Pulmonary artery endothelial cell (primary cell): ENCODE measurements around the gene GNG8. TPM values are rescaled to one million over a fixed set of nuclear protein-coding genes. Genes with fewer than 3 reads are reported as not detected.

Experiments
- DNase-seq: peaks from one replicate; pipeline ENCODE4 v3.0.0-alpha.2; 2011; ENCODE audit warnings: low read depth, low spot score
- total RNA-seq: library from RNA; depleted of rRNA; stranded (reverse); fragments of >200 nt; gene quantifications from 2 replicates; pipeline ENCODE4 v1.2.3, GENCODE V29; 2014

The GNG8 gene
- not detected in 2 replicates for total RNA-seq

DNA sequence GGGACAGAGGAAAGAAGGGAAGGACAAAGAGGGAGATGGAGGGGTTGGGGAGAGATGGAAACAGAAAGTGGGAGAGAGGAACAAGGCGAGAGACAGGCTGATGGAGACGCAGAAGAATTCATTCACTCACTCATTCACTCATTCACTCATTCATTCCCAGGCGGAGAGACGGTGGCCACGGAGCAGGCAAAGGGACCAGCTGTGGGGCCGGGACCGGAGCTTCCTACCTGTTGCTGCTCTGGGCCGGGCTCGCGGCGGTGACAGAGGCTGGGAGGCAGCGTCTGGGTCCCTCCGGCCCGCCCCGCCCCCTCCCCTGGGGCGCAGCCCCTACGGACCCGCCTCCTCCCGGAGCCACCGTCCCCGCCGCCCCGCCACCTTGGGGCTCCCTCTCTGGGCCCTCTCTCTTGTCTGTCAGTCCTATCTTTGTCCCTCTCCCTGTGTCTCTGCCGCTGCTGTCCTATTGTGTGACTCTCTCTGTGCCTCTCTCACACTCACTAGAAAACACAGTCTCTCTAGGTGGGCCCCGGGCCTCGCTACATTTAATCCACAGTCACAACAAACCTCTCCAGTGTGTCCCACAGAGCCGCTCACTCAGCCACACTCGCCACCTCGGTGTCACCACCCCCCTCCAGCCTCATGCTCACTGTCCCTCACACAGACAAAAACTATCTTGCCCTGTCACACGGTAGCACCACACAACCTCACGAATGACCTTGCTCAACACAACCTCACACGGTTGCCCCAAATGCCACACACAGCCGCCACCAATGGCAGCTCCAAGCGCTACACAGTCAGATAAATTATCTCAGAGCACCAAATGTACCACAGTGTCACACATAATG is at the start of gene GNG8:
GNG8 (minus strand) TSS at position 283 of the 842 bp plus-strand sequence. CDS start 1,520 bp downstream, outside the sequence.
- no peak for DNase-seq

DNA sequence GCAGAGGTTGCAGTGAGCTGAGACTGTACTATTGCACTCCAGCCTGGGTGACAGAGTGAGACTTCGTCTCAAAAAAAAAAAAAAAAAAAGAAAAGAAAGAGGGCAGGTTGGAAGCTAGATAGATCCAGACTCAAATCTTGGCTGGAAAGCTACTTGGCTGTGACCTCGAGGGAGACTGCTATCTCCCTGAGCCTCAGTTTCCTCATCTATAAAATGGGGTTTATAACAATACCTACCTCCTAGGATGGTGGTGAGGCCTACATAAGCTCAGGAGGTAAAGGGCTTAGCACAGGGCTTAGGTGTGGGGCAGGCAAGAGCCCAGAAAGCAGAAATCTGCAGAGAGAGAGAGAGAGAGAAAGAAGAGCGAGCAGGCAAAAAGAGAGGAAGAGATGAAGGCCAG is 49.2 kb upstream of the GNG8 start:
- no peak for DNase-seq

DNA sequence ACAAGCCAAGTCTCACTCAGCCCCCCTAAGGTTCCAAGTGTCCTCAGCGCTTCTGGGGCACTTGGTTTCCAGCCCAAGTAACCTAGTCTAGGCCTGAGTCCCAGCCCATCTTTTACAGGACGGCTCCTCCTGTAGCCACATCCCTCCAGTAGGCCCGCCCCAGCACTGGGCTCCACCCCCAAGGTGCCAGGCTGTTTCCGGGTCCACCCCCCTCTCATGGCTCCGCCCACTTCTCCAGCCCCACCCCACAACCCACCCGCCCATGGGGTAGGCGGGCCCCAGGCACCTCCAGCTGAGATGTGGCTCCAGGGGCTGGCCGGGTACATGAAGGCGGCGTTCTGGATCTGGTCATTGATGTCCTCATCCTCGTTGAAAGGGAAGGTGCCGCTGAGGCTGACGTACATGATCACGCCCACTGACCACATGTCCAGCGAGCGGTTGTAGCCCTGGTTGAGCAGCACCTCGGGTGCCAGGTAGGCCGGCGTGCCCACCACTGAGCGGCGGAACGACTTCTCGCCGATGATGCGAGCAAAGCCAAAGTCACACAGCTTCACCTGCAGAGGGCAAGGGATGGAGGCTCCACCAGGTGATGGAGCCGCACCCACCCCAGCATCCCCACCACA is 42.2 kb upstream of the GNG8 start:
- no peak for DNase-seq

DNA sequence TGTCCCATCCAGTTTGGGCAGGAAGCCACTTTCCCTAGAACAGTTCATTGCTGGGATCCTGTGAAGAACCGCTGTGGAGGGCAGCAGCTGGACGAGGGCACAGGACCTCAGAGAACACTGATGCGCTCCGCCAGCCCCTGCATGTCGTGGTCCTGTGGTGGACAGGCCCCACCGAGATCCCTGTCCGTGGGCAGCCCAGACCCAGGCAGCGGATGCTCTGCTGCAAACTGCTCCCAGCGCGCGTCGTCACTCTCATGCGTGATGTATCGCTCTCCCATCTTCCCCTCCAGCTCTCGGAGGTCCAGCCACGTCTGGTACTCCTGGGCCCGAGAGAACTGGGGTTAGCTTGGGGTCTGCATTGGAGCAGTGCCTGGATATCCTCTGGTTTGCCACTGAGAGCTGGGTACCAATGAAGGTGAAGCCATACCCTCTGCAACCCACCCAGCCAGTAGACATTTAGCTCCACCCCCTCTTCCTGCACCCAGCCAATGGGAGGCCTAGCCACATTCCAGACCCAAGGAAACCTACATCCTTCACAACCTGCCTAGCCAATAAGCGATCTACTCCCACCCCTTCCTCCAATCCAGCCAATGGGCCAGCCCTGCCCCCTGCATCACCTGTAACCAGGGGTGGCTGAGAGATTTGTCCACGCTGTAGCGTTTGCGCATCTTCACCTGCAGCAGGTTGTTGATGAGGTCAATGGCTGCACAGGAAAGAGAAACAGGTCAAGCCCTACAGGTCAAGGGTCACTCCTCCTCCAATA is 38.6 kb upstream of the GNG8 start:
- no peak for DNase-seq

DNA sequence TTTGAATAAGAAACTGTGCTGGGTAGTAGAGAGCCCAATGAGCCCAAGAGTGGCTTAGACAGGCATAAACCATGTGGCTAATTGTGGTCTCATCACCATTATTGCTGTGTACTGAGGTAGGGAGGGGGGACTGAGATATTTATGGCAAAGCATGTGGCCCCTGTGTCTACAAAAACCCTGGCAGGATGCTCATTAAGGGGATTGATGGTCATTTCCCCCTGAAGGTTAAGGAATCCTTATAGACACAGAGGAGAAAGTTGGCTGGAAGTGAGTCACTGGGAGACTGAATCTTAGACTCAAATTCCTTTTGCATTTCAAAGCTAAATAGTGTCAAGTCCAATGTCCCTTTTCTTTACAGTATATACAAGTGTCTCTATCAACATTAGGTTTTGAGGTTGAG is 34.8 kb upstream of the GNG8 start:
- DNase-seq: no peak

DNA sequence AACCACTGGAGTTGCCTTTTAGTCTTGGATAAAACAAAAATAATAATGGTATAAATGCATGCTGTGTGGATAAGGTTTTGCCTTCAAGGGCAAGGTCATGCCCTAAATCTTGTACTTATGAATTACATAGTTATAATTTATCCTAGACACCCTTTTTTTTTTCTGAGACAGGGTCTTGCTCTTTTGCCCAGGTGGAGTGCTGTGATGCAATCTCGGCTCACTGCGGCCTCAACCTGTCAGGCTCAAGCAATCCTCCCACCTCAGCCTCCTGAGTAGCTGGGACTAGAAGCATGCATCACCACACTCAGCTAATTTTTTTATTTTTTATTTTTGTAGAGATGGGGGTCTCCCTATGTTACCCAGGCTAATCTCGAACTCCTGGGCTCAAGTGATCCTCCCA is 32.7 kb upstream of the GNG8 start:
- DNase-seq: no peak

DNA sequence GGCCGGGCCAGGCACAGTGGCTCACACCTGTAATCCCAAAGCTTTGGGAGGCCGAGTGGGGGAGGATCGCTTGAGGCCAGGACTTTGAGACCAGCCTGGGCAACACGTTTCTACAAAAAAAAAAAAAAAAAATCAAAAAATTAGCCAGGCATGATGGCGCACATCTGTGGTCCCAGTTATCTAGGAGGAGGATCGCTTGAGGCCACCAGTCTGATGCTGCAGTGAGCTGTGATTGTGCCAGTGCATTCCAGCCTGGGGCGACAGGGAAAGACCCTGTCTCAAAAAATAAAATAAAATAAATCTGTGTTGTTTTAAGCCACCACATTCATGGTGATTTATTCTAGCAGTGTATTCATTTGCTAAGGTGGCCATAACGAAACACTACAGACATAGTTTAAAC is 29.1 kb upstream of the GNG8 start:
- DNase-seq: no peak

DNA sequence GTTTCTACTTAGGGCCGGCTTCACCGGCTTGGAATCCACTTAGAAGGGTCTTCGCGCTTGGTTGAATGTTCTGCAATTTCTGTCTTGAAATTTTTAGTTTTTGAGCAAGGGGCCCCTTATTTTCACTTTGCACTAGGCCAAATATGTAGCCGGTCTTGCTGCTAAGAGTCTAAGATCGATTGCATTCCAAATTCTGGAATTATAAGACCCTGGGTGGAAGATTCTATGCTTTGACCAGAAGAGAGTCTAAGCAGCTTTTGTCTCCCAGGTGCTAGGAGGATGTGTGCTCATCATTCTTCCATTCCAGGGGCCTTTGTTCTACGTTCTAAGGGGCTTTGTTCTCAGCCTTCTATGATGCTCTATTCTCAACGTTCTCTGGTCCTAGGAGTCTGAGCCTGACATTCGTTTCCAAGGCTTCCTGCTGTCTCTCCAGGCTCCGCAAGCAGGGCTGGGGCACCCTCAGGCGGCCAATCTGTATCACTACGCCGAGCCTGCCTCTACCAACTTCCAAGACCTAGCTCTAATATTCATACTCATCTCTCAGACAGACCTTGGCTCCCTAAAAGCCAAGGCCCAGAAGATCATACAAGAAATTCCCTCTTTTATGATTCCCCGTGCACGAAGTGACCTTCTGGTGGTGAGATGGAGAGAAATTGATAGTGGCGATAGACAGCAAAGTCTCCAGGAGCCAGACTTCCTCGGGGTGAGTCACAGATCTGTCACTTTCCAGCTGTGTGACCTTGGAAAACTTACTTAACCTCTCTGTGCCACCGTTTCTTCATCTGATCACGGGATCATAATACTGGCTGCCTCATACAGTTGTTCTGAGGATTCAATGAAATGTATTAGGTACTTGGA is 26.0 kb upstream of the GNG8 start:
- DNase-seq: peak; percentile 76

DNA sequence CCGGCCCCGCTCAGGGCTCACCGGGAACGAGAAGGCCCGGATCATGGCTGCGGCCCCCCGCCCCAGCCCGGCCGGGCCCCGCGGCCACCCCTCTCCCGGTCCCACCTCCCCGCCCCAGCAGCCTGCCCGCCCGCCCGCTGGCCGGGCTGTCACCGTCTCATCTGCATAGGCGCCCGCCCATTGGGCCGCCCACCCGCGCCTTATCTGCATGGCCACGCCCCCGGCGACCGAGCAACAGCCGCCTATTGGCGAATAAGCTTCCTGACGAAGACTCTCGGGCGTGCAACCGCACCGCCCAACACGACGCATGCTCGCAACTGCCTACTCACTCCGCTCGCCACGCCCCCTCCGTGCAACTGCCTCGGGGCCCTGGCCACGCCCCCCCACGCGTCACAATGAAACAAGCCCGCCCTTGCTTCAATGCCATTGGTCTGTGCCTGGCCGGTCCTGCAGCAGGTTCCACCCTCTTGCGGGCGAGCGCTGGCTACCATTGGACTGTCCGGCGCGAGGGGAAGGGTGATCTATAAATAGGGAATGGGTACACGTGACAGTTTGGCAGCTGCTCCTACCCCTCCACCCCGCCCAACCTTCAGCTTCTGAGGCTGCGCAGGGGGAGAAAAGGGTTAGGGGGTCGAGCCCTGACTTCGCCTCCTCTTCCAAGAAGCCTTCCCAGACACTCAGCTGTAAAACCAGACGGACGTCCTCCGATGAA is 25.2 kb upstream of the GNG8 start, which contains the start of gene DACT3:
DACT3 (minus strand) TSS at position 163 of the 712 bp plus-strand sequence; CDS start at position 45, 118 bp downstream.
- peak; percentile 98 for DNase-seq

DNA sequence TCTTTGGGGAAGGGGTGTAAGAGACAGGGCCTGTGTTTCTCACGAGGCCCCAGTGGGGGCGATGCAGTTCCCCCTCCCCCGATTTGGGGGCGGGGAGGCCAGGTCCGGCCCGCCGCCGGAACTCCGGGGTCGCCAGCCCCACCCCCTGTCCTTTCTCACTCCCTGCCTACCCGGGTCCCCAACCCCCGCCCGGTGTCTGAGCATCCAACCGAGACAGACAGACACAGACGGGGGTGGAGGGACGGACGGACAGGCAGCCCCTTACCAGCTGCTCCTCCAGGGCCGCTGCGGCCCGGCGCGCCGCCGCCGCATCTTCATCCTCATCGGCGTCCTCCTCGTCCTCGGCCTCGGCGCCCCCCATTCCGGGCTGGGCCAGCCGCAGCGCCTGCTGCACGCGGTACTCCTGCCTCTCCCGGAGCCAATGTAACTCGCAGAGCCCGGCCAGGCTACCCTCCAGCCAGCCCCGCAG is 24.6 kb upstream of the GNG8 start:
- no peak for DNase-seq

DNA sequence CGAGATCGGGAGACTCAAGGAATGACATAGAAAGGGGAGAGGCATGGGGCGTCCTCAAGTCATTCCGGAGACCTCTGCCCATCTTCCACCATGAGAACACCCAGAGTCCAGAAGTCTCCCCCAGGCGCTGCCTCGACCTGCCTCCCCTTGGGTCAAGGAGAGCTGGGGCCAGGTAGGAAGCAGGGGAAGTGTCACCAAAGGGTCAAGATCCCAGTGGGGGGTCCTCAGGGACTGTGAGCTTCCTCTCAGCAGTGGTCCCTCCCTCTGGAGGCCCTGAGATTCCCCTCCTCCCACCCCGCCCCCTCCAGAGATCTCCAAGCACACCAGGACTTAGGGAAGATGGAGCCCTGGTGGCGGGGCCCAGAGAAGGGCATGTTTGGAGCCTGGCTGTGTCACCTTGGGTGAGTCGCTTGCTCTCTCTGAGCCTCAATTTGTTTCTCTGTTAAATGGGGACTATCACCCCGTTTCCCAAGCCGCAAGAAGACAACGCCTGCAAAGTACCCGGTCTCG is 24.1 kb upstream of the GNG8 start:
- no peak for DNase-seq

DNA sequence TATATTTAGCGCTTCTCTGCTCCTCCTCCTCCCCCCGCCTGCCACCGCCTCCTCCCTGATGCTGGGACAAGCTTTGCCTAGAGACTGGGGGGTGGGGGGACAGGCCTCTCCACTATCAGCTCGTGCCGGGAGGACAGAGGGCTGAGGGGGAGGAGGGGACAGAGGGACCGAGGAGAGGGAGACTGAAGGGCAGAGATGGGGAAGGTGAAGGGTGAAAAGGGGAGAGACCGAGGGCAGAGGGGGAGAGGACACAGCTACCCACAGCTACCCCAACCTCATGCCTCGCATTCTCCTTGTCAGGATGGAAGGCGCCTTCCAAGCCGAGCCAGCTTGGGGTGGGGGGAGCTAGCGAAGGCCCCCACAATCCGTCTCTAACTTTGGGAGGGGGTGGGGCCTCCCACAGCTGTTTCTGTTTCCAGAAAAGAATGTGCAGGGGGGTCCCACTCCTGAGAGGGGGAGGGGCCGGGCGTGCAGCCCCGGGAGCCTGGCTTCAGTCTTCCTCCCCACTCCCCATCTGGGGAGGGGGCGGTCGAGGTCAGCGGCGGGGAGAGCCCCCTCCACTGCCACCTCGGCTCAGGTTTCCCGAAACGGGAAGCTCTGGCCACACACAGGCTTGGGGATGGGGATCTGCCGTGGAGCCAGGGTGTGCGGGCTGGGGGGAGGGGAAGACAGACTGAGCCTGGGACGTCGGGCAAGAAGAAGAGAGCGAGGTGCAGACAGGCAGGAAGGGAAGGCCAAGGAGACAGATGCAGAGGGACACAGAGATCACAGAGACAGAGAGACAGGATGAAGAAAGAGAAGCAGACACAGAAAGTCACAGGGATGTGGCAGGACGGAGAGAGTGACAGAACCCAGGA is 23.4 kb upstream of the GNG8 start:
- no peak for DNase-seq

DNA sequence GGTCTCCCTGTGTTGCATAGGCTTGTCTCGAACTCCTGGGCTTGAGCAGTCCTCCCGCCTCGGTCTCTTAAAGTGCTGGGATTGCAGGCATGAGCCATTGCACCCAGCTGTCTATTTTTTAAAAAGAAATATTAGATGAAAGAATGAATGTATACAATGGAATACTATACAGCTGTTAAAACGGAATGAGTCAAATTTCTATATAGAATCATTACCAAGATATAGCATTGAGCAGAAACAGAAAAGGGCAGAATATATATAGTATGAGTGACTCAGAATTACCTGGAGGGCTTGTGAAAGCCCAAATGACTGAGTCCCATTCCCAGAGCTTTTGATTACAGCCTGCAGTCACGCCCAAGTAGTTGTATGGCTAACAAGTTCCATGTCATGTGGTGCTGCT is 20.5 kb upstream of the GNG8 start:
- DNase-seq: no peak

DNA sequence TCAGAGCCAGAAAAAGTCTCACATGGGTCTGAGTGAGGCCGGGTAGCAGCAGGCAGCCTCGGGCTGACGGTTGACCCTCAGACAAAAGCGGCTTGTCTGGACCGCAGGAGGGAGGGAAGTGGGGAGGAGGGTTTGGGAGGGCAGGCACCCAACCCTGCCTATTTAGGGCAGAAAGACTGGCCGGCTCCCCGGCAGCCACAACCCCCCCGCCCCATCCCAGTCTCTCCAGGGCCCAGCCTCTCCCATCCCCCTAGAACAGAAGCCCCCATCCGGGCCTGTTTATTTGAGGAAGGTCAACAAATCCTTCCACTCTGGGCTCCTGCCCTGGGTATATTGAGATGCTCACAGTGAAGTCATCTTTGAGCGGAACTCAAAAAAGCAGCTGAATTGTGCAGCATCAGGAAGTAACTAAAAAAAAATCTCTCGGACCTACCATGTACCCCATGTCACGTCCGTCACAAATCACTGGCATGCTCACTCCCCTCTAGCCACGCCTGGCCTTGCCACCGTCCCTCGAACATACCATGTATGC is 18.7 kb upstream of the GNG8 start:
- no peak for DNase-seq

DNA sequence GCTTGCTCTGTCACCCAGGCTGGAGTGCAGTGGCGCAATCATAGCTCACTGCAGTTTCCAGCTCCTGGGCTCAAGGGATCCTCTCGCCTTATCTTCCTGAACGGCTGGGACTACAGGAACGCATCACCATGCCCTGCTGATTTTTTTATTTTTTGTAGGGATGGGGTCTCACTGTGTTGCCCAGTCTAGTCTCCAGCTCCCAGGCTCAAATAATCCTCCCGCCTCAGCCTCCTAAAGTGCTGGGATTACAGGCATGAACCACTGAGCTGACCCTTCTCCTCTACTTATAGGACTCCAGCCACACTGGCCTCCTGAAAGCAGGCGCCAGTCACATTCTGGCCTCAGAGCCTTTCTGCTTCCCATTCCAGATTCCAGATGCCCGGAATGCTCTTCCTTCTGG is 14.4 kb upstream of the GNG8 start:
- no peak for DNase-seq

DNA sequence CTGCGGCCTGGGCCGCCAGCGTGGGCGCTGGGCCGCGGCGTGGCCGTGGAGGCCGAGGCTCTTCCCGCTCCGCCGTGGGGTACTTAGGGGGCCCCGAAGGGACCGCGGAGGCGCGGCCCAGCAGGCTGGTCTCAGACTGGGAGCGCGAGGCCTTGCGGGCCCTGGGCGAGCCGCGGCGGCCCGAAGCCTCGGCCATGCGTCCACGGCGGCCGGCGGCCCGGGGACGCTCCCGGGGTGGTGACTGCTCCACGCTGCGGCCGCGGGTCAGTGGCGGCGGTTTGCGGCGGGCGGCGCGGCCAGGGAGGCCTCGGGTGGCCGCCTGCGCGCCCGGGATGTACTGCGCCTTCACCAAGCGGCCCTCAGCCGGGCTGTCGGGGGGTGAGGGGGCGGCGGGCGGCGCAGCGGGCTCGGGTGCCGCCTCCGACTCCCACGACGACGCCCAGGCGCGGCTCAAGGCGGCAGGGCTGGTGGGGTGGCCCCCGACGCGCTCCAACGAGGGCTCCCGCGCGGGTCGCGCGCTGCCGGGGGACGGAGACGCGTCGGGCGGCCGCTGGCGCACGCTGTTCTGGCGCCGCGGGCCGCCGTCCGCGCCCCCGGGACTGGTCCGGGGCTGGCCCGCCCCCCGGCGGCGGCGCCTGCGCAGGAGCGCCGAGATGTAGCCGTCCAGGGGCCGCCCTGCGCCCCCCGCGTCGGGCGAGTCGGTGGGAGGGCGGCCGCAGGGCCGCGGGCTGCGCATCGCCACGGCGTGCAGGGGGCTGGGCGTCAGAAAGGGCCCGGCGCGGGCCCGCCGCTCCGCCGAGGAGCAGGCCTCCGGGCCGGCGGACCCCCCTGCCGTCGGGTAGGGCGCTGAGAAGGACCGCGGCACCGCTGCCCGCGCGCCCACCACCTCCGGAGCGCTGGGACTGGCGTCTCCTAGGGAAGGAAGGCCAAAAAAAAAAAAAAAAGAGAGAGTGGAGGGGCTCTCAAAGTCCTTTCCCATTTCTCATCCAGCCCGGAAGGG is 13.3 kb upstream of the GNG8 start:
- no peak for DNase-seq

DNA sequence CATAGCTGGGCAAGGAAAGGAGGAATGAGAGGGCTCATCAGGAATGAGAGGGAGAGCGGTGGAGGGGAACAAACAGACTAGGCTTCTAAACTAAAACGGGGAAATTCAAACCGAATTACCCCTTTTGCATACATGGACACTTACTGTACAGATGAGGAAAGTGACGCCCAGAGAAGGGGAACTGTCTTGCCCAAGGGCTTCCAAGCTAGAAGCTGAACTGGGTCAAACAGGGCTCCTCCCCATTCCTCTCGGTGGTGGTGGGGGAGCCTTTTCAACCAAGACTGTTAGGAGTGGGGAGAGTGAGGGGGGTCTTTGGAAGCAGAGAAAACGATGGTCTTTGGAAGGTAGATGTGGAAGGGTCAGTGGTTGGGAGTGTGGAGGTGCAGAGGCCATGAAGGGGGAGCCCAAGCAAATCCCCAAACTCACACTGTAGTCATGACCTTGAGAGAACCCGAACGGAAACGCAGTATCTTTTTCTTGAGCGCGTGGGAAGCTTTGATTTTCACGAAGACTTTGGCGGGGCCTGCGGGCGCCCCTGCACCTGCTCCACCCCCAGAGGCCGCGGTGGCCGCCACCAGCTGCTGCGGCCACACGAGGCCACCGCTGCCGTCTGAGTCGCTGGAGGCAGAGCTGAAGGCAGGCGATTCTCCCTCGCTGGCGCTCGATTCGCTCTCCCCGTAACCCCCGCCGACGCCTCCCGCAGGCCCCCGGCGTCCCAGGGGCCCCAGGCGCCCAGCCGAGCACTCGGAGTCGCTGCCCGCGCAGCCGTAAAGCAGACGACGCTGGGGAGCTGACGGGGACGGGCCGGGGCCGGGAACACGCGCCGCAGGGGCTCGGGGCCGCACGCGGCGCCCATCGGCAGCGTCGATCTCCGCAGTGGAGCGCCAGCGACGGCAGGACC is 12.3 kb upstream of the GNG8 start:
- DNase-seq: no peak
